NCI-H146 (cell line): ENCODE results near the gene ZNF831.

ENCODE experiments used
- DNase-seq: peaks from one replicate; lab custom pipeline; 2025; lab: John Stamatoyannopoulos, UW

Gene ZNF831

DNA sequence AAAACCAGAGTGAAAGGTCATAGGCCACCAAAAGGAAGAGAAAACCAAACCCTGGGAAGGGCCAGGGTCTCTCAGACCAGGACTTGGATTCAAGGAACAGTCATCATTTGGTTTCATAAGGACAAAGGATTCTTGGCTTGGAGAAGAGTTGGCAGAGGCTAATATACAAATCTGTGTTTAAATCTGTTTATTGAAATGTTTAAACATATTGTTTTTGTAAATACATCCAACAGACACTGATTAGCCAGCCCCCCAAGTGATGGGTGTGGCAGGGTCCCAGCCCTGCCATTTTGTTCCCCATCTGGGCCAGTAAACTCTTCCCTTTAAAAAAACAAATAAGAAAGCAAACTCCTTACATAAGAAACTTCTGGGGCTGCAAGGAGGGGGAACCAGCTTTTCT is 6.1 kb upstream of the ZNF831 start:
- DNase-seq, result no peak

DNA sequence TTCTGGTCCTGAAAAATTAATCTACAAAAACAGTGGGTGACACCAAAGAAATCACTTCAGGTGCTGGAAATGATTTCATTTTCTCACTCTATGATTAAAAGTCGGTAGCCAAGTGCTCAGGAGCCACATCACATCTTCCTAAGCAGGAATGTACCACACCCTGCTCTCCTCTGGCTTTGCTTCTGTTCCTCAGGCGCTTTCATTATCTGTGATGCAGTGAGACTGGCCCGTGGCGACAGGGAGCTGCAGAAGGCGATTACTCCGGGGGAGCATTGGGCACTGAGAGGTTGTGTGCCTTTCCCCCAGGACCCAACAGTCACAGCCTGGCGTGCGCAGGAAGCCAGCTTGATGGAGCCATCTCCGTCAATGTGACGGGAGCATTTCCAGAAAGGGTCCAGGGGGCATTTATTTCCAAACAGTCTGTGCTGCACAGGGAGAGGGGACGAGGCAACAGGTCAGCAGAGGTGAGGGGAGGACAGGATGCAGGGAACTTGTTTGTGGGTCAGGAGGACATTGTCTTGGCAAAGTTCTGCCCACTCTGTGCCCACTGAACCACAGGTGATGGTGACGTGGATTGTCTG is 5.6 kb upstream of the ZNF831 start:
- DNase-seq, result no peak

DNA sequence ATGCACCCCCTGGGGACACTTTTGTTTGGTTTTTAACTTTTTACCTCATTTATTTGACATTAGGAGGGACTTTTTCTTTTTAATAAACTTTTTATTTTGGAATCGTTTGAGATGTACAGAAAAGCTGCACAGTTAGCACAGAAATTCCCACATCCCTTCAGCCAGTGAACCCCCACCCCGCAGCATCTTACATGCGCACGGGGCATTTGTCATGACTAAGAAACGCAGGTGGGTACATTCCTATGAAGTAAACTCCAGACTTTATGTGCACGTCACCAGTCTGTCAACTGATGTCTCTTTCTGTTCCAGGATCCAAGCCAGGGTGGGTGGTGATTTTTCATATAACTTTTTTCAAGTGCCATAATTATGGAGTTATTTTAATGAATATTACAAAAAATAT is 4.9 kb upstream of the ZNF831 start:
- DNase-seq, result no peak

DNA sequence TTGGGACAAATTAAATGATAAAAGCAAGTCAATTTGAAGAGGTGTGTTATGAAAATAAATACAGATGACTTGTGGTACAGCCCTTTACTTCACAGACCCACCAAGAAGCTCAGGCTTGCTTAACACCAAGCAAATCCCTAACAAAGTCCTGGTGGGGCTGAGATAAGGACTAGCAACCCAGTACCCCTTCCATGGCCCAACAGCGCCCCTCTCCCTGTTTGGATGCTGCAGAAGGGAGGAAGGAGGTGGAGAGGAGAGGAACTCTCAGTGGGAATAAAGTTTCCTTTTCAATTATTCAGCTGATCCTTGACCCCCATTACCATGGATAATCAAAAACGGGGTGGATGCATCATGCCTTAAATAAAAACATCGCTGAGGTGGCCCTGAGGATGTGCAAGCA is 4.5 kb upstream of the ZNF831 start:
- no peak for DNase-seq

DNA sequence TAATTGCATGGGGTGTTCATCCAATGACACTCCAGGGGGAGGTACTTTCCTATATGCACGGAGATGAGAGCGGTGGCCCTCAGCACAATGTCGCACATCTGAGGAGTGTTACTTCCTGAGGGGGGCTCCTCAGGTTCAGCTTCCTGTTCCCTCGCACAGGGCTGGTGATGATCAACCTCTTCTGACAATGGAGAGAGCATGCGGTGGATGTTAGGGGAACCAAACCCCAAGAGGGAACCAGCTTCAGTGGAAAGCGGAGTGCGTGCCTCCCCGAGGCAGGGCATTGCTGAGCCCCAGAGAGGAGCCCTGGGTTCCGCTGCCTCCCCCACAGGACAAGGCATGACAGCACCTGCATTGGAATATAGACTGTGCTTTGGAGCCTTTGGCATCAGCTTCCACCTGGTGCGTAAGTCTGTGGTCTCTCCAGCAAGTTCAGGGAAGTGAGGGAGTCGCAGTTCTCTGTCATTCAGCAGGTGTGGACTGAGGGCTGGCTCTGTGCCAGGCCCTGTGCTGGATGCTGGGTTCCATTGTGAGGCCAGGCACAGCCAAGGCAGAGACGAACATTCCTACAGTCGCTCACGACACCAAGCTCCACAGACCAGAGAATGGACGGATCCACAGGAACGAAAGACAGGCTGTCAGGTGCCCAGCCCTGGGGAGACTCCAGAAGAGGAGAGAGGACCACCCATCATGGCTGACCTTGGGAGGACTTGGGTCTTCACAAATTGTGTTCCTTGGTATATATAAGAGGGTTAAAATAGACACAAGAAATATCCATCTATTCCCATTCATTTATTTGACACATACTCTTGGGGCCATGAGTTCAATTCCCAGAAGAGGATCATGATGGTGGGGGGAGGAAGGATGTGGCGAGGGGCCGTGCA is 3.9 kb upstream of the ZNF831 start:
- DNase-seq, result peak; percentile 26

DNA sequence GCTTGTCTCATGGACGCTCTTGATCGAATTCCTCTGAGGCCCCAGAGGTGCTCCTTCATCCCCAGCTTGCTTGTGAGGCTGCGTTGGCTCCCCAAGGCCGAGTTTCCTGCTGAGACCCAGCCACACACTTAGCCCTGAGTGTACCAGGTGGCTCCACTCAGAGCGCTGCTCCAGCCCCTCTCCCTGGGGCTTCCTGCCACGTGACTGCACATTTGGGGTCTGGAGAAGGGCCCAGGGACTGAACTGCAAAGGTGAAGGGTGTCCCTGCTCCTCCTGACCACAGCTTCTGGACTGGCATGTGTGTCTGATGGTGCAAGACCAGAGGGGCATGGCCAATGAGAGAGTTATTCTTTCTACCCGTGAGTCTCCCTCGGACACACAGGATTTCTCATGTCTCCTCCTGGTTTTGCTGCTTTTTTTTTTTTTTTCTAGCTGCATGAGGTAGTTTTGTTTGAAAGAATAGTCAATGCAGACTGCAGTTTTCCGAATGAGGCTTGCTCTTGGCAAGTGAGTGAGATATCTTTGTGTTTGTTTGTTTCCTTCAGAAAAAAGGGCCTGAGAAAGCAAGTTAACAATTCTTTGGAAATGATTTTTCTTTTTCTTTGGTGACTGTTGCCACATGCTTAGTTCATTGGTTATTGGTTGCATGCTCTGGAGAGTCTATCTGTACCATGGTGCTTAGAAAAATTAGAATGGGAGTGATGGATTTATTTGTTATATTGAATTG is 3.1 kb upstream of the ZNF831 start:
- no peak for DNase-seq

DNA sequence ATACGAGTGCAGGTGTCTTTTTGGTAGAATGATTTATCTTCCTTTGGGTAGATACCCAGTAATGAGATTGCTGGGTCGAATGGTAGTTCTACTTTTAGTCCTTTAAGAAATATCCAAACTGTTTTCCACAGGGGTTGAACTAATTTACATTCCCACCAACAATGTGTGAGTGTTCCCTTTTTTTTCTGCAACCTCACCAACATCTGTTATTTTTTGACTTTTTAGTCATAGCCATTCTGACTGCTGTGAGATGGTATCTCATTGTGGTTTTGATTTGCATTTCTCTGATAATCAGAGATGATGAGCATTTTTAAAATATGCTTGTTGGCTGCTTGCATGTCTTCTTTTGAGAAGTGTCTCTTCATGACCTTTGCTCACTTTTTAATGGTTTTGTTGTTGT is 1.9 kb upstream of the ZNF831 start:
- DNase-seq, result no peak

DNA sequence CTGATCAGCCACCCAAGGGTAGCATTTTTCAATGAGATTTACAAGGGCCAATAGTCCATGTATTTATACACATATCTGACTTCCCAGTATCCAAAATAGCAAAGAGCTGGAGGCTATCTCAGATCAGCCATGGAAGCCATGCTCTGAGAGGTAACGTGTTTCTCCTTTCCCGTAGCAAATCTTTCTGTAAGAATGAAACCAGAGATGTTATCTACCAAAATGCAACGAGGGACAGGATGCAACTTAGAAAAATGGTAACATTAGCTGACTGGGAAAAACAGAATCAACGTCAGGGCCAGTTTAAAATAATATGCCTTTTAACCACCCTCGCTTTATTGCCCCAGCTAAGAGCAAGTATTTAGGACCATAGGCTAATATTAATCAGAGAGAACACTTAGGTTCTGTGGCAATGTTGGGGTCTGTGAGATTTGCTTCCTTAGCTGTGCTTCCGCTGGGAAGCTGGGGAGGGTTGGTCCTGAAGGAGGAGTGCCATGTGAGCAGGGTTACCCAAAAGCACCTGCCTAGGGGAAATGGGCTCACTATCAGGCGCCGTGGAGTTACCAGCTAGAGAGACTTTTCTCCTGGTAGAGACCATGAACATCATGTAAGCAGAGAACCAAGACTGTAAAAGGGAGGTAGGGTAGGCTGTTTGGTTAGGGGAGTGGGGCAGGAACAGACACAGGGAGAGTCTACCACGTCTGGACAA is 1.2 kb downstream of the ZNF831 start:
- no peak for DNase-seq

DNA sequence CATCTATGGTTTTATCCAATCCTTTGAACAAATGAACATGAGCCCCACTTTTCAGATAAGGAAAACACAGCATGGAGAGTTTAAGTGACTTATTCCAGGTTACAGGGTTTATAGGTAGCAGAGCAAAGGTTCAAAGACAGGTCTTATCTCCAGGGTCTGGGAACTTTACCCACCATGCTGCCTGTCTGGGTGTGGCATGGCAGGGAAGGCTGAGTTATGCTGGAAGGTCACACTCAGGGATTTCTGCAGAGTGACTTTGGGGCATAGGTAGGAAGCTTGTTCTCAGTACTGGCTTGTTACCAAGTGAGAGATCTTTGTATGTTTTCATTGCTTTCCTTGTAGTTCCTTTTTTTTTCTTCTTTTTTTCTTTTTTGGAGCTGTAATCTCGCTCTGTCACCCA is 1.8 kb downstream of the ZNF831 start:
- DNase-seq, result no peak

DNA sequence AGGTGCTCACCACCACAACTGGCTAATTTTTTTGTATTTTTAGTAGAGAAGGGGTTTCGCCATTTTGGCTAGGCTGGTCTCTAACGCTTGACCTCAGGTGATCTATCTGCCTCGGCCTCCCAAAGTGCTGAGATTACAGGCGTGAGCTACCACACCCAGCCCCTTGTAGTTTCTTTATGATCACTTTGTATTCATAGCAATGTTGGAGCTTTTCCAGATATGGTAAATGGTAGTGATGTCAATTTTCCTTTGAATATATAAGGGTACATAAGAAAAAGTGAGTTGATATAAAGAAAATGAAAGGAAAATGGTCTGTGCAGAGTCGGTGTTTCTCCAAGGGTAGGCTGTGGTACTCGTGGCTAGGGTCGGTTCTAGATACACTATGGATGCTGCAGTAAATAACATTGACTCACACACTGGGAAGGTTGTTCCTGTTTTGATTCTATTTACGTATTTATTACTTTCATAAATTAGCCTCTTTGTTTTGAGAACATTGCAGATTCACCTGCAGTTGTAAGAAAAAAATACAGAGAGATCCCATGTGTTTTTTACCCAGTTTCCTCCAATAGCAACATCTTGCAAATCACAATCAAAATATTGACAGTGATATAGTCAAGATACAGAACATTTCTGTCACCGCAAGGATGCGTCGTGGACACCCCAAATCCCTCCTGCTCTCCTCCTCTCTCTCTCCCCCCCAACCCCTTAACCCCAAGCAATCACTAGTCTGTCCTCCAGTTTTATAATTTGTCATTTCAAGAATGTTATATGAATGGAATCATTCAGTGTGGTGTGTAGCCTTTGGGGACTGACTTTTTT is 2.5 kb downstream of the ZNF831 start:
- no peak for DNase-seq

DNA sequence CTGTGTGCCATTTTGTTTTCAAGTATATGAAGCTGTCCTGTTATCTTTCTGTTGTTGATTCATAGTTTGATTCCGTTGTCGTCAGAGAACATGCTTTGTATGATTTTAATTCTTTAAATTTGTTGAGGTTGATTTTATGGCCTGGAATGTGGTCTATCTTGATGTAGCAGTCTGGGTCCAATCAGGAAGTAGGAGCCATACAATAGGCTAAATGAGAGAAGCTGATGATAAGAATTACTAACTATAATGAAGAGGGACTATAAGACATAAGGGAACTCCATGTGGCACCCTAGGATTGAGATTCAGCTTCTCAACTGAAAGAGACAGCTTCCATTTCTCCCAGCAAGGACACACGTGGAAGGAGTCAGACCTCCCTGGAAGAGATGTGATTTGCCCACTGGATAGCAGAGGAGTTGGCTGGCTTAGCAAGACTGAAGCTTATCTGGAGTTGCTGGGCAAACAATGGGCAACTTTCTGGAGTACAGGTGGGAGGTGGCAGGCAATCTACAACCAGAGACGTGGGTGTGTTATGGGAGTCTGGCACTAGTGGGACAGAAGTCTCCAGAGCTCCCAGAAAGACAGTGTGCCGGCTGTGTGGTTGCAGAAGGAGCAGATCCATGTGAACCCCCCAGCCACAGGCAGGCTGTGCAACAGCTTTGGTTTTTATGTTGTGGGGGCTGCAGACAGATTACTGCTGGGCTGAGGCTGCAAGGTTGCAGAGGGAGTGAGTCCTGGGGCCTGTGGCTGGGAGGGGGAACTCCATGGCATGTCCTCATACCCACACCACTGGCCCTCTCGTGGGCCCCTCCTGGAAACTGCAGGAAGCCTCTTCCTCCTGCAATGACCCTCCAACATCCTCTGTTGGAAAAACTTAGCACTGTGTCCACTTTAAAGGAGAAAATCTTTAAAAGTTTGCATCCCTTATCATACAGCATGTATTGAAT is 7.1 kb downstream of the ZNF831 start:
- no peak for DNase-seq

DNA sequence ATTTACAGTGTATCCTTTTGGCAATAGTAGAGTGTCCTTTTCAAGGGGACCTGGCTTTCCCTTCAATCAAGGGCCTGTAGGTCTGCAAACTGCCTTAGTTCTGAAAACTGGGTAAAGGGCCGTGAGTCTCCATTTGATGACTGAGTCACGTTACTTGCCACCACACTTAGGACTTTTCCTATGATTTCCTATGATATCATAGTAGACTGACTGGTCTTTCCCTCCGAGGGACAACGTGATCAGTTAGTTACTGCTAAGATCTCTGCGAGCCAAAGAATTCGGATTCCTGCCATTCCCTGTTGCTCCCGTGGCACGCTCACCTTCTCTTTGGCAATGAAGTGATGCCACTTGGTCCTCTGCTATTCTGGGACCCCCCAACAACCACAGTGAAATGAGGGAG is 8.4 kb downstream of the ZNF831 start:
- no peak for DNase-seq

DNA sequence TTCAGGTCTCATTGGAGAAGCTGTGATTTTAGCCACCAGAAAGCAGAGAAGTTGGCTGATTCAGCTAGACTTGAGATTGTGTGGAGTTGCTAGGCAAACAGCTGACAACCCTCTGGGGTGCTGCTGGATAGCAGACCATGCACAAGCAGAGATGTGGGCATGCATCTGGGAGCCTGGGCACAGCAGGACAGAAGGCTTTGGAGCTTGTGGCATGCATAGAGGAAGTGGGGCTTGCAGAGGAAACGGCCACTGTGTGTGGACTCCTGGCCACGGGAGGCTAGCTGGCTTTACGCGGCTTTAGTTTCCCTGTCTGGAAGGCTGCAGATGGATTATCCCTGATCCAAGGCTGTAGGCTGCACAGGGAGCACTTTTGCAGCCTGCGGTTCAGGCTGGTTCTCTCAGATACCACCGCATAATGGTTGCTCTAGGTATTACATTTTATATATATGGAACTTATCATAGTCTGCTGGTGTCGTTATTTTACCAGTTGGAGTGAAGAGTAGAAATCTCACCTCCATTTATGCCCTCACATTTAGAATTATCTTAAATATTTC is 10.4 kb downstream of the ZNF831 start:
- no peak for DNase-seq

DNA sequence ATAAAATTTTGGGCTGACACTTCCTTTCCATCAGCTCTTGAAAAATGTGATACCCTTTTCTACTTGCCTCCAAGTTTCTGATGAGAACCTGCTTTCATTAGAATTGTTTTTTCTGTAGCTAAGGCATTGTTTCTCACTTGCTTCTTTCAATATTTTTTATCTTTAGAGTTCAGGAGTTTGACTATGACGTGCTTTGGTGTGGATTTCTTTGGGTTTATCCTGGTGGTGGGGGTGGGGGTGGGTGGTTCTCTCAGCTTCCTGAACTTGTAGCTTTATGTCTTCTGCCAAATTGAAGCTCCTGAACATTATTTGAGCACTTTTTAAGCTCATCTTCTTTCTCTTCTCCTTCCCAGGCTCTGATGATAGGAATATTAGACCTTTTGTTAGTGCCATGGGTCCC is 11.4 kb downstream of the ZNF831 start:
- no peak for DNase-seq

DNA sequence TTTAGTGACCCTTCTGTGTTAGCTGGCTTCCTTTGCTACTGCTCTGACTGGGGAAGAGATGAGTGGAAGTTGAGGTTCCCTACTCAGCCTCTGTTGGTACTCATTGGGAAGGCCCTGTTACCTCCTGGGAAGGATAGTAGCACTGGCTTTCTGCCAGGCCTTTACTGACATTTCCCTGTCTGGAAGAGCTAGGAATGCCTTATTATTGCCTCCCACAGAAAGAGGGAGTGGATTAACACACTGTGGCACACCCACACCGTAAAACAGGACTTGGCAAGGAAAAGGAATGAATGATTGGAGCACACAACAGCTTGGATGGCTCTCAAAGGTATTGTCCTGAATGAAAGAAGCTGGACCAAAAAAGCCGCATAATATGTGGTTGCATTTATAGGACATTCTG is 12.2 kb downstream of the ZNF831 start:
- DNase-seq, result no peak

DNA sequence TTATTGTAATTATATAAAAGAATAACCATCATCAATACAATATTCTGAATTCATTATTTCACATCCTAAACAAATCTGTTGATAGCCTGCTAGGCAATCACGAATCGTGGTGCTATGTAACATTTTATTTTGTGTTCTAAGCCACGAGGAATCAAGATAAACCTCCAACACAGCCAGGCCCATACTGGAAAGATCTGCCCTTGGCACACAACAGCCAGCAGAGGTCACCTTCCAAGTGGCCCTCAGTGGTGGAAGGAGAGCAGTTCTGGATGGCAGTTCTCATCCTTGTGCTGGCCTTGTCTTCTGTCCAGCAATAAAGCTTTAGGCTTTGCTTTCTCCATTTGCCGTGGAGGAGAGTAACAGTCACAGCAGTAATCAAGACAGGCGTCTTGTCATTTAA is 13.2 kb downstream of the ZNF831 start:
- DNase-seq, result no peak

DNA sequence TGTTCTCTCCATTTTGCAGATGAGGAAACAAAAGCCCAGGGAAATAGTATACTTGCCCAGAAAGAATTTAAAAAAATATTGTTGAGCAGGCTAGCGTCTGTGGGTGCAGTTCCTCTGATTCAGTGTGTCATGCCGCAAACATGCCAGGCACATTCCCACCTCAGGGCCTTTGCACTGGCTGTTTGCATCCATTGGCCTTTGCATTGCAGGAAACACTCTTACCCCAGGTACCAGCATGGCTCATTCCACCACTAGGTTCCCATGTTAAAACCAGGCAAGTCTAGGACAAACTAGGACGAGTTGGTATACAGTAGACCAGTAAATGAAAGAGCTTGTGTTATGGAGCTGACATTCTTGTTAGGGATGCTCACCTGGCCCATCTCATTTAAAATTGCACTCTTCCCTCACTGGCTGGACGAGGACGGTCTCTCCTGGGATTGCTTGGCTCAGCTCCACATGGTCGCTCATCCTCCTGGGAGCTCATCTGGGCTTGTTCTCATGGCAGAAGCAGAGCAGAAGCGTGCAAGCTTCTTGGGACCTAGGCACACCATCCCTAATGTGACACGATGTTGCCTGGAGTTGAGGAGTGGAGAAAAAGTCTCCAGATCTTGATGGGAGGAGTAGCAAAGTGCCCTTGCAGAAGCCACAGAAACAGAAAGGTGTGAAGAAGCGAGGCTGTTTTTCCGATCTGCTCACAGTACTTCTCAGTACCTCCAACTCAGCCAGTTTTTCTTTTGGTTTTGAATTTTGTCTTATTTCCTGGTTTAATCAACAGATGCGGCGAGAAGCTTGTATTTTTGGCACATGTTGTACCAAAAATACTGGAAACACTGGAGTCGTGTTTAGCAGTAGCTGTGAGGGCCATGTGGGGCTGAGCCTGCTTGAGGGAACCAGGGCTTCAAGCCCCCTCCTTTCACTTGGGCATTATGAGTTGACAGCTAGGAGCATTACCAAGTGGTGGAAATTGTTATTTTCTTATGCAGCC is 13.9 kb downstream of the ZNF831 start:
- no peak for DNase-seq

DNA sequence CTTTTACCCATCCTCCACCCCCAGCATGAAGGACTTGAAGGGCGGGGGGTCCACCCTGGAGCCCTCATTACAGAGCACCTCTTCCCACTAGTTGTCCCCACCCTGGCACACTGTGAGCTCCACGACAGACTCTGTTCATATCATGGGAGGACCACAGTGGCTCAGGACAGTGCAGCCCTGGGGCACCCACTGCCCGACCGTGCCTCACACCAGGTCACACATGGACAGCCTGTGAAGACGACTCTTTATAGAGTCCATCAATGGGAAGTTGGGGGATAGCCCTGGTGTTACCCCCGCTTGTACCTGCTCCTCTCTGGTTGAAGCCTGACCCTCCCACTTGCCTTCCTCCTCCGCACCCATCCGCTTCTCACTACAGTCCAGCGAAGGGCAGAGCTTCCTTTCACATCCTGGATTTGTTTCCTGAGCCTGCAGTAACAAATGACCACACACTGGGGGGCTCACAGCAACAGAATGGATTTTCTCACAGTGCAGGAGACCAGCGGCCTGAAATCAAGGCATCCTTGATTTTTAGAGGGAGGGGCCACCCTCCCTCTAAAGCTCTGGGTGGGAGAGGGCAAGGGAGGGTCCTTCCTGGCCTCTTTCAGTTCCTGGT is 15.5 kb downstream of the ZNF831 start:
- DNase-seq, result no peak

DNA sequence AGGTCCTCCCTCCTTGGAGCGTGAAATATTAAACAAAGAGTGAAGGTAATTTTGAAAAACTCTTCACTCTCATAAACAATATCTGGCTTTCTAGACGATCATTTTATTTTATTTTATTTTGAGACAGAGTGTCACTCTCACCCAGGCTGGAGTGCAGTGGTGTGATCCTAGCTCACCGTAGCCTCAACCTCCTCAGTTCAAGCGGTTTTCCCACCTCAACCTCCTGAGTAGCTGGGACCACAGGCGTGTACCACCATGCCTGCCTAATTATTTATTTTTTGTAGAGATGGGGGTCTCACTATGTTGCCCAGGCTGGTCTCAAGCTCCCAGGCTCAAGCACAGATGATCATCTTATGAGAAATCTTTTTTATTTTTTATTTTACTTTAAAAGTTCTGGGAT is 16.4 kb downstream of the ZNF831 start:
- DNase-seq, result no peak
